T47D (cell line): Measurements from ENCODE around the gene C1orf105.
A peak's percentile ranks its signal among the peaks of the same experiment; 100 is the strongest.

Experiments used
- DNase-seq, 2 experiments: peaks; one replicate each; pipeline versions ENCODE4 v3.0.0 to v3.0.0-alpha.2; 2011 to 2012; ENCODE audit warnings: low read depth in 1 of 2, low spot score in 1 of 2
- JUND ChIP-seq: IDR thresholded peaks from 2 replicates; pipeline ENCODE4 v1.6.1; 2012; ENCODE audit warnings: low read depth
- in situ Hi-C: cut with HindIII; loops from 2 replicates; pipeline ENCODE4 v1.10.0; 2016; ENCODE audit warnings: low sequenced_read_pairs, low pct_unique_long_range_greater_than_20kb

Gene C1orf105

DNA sequence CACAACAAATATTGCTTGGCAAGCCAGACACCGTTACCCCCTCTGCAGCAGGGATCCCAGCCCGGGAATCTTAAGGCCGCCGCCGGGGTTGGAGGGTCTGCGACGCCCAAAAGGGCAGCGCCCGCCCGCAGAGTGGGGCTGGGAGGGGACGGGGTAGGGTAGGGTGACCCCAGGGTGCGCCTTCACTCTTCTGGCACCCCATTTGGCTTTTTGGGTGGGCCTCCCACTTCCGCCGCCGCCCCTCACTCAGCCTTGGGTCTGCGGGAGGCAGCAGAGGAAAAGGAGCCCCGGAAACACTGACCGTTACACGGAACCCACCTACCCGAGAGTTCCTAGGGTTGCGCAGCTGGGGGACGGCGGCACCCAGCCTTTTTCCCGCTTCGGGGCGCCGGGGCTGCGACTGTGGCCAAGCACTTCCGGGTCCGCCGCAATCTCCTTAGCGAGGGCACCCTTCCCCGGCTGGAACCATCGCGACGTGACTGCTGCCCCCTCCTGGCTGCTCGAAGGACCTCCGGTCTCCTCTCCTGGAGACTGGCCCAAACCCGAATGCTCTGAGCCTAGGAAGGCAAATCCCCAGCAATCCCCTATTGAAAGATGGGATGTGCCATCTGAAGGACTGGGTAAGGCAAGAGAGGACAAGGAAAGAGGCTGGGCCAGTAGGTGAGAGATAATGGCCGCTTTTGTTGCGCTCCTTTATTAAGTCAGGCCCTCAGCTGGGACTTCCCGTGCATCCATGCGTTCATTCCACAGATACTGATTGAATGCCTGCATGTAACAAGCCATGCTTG, 23.4 kb downstream of the C1orf105 start, which contains the start of gene PIGC:
Gene PIGC, minus strand, starts transcription at position 404 of the 788 bp plus-strand sequence. CDS start 1,447 bp downstream, outside the sequence.
- TF ChIP-seq JUND, result no peak
- DNase-seq, result peak; percentile 89
- in situ Hi-C loops, result no loop called here

DNA sequence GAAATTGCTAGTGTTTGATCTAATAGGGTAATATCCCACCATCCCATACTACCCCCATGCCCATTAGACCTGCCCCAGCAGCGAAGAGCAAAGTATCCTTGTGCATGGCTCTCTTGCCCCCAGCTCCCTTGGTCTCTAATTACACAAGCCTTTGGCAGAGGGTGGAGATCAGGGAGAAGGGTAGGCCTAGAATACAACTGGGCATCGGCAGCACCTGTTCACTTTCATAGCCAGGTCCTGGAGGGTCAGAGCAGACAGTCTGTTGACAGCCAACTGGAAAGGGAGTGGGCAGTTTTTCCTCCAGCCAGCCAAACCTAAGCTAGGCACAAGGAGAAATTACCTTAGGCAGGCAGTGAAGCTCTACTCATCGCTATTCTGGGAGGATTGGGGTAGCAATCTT, 26.1 kb downstream of the C1orf105 start:
- no peak for DNase-seq
- in situ Hi-C loops, result no loop called here
- TF ChIP-seq JUND, result no peak

DNA sequence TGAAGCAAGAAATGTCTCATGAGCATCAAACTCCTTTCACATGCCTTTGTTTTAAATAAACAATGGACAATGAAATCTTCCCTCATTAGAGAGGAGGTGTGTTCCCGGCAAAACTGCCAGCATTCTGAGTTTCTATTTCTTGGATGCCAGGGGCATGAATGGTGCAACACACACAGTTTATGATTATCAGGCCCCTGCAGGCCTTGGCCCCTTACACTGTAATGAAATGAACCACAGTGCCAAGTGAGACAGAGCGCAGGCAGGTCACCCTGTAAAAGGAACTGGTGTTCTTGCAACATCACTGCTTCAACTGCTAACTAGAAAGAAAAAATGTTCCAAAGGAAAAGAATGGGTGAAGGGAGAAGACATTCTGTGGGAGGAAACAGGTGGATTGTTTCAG, 27.2 kb downstream of the C1orf105 start:
- no peak for TF ChIP-seq JUND
- no peak for DNase-seq
- in situ Hi-C loops, result no loop called here

DNA sequence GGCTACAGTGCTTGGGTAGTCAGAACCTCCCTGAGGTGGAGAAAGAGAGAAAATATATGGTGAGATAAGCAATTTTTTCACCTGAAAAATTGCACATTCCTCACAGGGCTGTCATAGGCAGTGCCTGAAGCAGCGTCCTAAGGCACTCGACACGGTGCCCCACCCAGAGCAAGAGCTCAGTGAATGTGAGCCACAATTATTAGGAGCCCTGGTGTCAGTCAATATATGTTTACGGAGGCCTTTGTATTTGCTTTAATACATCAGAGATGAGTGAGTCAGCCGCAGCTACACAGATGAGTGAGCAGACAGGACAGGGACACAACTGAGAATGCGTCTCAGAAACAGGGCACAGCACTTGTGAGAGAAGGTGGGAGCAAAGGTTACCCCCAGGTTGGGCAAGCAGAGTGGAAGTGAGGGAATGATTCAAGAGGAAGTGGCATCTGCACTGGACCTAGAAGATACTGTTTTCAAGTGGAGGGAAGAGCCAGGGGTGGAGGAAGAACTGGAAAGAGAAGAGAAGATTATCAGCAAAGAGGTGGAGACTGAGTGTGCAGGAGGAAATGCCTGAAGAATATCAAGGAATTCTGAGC, 28.6 kb downstream of the C1orf105 start:
- in situ Hi-C loops, result no loop called here
- no peak for TF ChIP-seq JUND
- DNase-seq, result no peak

DNA sequence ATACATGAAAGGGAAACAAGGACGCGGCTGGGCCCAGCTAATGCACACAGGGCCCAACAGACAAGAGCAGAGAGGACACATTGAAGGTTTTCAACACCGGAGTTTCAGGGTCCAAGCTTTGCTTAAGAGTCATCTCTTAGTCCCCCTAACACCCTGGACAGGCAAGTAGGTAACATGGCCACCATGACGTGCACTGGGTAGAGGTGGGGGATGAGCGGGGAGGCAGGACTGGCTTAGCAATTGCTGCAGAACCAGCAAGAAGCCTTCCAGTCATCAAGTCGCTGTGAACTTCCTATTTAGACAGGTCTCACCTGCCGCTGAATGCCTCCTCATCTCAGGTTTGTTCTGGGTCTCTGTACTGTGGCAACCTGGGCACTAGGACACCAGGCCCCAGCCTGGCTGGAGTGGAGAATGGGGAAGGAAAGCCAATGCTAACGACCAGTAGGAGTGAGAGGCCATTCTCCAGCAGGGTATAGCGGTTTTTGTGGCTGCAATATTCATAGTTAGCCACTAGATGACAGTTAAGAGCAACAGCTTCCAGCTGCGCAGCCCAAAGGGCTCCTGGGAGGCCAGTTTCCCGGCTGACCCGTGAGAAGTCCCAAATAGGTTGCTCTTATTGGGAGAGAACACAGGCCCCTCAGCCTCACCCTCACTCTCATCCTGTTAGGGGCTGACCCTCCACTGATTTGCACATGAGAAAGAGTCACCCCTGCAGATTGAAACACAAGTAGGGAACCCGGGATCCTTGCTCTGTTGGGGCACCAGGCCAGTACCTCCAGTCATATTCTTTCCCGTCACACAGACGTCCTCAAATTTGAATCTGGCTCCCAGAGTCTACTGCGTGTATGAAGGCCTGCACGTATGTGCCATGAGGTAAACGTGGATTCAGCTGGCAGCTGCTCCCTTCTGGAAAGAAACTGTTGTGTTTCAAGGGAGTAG, 29.4 kb downstream of the C1orf105 start:
- in situ Hi-C loops, result no loop called here
- DNase-seq, result peak; percentile 47 to 83
- no peak for TF ChIP-seq JUND

DNA sequence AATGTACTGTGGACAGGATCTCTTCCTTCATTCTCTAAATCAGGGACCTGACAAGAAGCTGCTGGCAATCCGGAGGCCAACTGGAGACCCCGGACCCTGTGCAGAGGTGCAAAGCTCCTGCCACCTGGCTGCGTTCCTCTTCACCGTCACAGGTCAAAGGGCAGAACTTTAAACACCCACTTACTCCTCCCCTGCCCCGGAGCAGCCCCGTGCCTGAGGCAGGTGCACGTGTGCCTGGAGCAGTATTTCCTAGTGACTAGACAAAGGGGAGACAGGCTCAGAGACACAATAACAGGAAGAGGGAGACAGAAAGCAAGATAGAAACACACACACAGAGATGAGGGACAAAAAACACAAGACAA, 30.0 kb downstream of the C1orf105 start:
- in situ Hi-C loops, result no loop called here
- no peak for DNase-seq
- no peak for TF ChIP-seq JUND

DNA sequence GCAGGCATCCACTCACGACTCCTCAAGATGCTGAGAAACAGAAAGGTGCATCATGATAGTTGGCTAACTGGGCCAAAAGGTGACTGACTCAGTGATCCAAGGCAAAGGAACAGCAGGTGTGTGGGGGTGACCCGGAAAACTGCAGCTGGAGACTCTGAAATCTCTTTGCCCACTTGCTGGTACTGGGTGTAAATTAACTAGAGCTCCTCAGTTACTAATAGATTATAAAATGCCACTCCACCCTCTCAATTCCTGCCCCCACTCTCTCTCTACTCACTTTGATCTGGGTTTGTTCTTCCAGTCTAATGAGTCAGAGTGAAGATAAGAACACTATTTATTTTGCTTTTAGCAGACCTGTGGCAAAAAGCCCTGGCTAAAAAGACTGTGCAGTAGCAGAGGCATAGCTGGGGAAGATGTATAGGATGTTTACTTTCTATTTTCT, 30.5 kb downstream of the C1orf105 start:
- DNase-seq, result no peak
- TF ChIP-seq JUND, result no peak
- in situ Hi-C loops, result no loop called here

DNA sequence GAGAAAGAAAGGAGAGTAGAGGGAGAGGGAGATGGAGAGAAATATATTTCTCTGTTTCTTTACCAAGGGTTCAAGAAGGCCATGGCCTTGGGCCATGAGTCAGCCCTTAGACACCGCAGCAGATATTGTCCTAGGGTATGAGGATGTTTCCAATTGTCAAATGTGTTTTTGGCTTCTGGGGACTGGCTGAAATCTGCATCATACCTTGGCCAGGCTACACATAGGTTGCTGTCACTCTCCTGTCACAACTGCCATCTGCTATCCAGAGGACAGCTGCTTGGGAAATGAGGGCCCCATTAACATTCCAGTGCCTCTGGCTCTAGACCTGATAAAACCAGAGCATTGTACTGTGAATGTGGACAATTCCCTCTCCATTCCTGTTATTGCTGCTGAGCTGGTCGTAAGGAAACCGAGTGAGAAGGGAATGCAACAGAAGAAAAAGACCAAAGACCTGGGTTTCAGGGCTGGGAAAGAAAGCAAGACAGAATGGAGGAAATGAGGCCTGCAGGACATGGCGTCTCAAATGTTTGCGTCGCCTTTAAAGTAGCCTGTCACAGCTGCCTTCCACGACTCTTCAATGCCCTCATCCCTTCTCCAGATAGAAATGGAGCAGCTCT, 32.2 kb downstream of the C1orf105 start:
- no peak for TF ChIP-seq JUND
- no peak for DNase-seq
- in situ Hi-C loops, result no loop called here

DNA sequence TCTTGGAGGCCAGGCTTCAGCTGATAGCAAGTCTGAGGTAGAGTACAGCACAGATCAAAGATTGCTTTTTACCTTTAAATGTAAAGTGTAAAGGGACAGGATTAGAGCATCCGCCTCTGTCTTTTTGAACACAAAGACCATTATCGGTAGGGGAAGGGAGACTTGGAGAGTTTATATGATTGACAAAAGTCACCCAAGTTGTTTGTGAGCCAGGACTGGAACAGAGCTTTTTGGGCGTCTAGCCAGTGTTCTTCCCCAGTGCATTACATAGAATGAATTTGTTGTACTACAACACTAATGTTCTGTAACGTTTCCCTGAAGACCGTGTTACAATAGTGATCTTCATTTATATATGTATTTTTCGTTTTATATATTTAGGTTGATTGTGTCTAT, 32.7 kb downstream of the C1orf105 start:
- DNase-seq, result no peak
- in situ Hi-C loops, result no loop called here
- TF ChIP-seq JUND, result no peak

DNA sequence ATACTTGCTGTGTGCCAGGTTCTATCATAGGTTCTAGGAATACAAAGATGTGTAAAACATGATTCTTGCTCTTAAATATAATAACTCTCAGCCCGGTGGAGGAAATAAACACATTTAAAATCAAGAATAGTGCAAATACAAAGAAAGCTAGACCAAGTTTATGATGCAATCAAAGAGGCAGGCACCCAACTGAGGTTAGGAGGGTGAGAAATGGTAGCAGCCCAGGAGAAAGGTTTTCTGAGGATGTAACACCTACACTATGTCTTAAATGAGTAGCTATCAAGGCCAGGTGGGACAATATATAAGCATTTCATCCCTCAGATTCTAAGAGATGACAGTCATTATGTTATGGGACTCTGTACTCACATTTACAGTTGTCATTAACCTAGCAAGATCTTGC, 33.1 kb downstream of the C1orf105 start:
- in situ Hi-C loops, result no loop called here
- no peak for TF ChIP-seq JUND
- no peak for DNase-seq

DNA sequence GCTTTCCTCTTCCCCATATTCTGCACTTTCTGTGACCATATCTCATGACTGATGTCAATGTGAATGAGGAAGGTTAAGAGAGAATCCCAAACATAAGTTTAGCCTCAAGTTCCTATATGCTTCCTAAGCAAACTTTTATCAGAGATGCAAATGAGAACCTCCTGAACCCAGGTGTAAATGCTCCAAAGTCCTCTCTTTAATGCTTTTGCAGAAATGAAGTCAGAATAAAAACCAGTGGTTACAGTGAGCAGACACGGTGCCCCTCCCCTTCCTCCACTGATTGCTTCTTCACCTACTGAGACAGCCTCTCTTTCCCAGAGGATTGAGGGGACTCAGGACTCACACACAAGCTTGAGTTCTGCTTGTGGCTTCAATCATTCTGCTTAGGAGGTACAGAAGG, 35.0 kb downstream of the C1orf105 start:
- DNase-seq, result no peak
- in situ Hi-C loops, result no loop called here
- no peak for TF ChIP-seq JUND

DNA sequence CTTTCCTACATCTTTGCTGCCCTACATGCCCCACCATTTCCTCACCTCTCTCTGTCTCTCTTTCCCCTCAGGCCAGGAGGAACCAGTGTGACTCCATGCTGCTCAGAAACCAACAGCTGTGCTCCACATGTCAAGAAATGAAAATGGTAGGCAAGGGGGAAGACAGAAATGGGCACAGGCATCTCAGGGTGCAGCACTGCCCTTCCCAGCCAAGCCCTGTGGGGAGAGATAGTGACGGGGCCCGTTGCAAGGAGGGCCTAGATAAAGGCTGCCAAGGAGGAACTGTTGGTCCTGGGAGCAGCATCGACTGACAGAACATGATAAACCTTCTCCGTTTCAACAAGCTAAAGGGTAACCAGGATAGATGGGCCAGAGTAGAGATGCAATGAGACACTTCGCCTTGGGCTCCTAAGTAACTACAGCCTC, 35.9 kb downstream of the C1orf105 start:
- in situ Hi-C loops, result no loop called here
- no peak for DNase-seq
- TF ChIP-seq JUND, result no peak
